ENCODE results near the gene NCK2. TPM values are rescaled to one million over a fixed set of nuclear protein-coding genes. Genes with fewer than 3 reads are reported as not detected.

Gene NCK2
- total RNA-seq, 1 donor from 2014 or later = 38.4 TPM

GRCh38 chr2:105793196-105793975, 48.7 kb downstream of the NCK2 start:
- no peak for DNase-seq

- DNase-seq = no peak
Measured at GRCh38 chr2:105794926-105795574, 50.3 kb downstream of the NCK2 start.

GRCh38 chr2:105795575-105795934, 50.8 kb downstream of the NCK2 start:
- no peak for DNase-seq

- no peak for DNase-seq
Measured at GRCh38 chr2:105796131-105796638, 51.5 kb downstream of the NCK2 start.

GRCh38 chr2:105796791-105797190, 52.1 kb downstream of the NCK2 start:
- DNase-seq = no peak

- DNase-seq = peak; percentile 9
Measured at GRCh38 chr2:105797298-105797819, 52.6 kb downstream of the NCK2 start.

- DNase-seq = no peak
Measured at GRCh38 chr2:105798595-105798994, 53.9 kb downstream of the NCK2 start.

- no peak for DNase-seq
Measured at GRCh38 chr2:105800036-105800713, 55.5 kb downstream of the NCK2 start.

GRCh38 chr2:105800953-105801635, 56.4 kb downstream of the NCK2 start:
- no peak for DNase-seq

- DNase-seq = no peak
Measured at GRCh38 chr2:105801961-105802360, 57.2 kb downstream of the NCK2 start.

GRCh38 chr2:105802587-105802986, 57.9 kb downstream of the NCK2 start:
- no peak for DNase-seq

GRCh38 chr2:105803337-105803736, 58.6 kb downstream of the NCK2 start:
- no peak for DNase-seq

GRCh38 chr2:105803773-105804172, 59.1 kb downstream of the NCK2 start:
- DNase-seq = no peak

- DNase-seq = no peak
Measured at GRCh38 chr2:105804266-105804665, 59.6 kb downstream of the NCK2 start.

- DNase-seq = no peak
Measured at GRCh38 chr2:105806996-105807395, 62.3 kb downstream of the NCK2 start.

- DNase-seq = no peak
Measured at GRCh38 chr2:105808423-105809096, 63.8 kb downstream of the NCK2 start.

GRCh38 chr2:105809097-105809473, 64.4 kb downstream of the NCK2 start:
- DNase-seq = no peak

GRCh38 chr2:105809723-105810122, 65.0 kb downstream of the NCK2 start:
- no peak for DNase-seq

GRCh38 chr2:105812180-105813044, 67.7 kb downstream of the NCK2 start:
- DNase-seq = peak; percentile 42

GRCh38 chr2:105813045-105813315, 68.3 kb downstream of the NCK2 start:
- no peak for DNase-seq

- DNase-seq = no peak
Measured at GRCh38 chr2:105813405-105813804, 68.7 kb downstream of the NCK2 start.
